ENCODE results near the gene ATF4. TPM values are rescaled to one million over a fixed set of nuclear protein-coding genes. Genes with fewer than 3 reads are reported as not detected.
"Not testable (repeated sequence)": the region's sequence is repeated elsewhere in the genome, so short reads cannot be mapped to it uniquely, and the experiment has no call there.

ATF4 gene
- total RNA-seq, 2 experiments from 2014 or later: 412 to 426 TPM

DNA sequence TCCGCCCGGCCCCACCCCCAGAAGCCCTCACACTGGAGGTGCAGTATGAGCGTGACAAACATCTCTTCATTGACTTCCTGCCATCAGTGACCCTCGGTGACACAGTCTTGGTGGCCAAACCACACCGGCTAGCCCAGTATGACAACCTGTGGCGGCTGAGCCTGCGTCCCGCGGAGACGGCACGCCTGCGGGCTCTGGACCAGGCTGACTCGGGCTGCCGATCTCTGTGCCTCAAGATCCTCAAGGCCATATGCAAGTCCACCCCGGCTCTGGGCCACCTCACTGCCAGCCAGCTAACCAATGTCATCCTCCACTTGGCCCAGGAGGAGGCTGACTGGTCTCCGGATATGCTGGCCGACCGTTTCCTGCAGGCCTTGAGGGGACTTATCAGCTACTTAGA lies 6.6 kb upstream of the ATF4 start:
- Mint-ChIP-seq H3K27me3 (ENCODE audit: low read depth) (no peaks in the 10 kb centered on the region), H3K4me1 (ENCODE audit: low read depth) (peaks cover 37% of the 10 kb centered on the region), H3K36me3 (ENCODE audit: low read depth) (peaks cover 70% of the 10 kb centered on the region), H3K27ac (no peak overlapping the region), H3K4me3 (no peak overlapping the region), H3K9me3 (ENCODE audit: insufficient read depth) (no peaks in the 10 kb centered on the region)
- ChIA-PET POLR2A (interaction anchor here (1.3 kb wide), 1 partner anchor 9 kb away, joined by 3 read pairs; no protein-coding TSS in a partner anchor), CTCF (interaction anchor here (1.0 to 6.0 kb wide), 8 partner anchors 11 to 195 kb away, joined by 4 to 81 read pairs (median 19); partner anchors contain the start of genes MIEF1 and RPS19BP1)
- DNase-seq (no peak), ATAC-seq (no peak)

GRCh38 chr22:39514373-39514973 lies 5.9 kb upstream of the ATF4 start:
- H3K9me3 Mint-ChIP-seq (ENCODE audit: insufficient read depth): no peaks in the 10 kb centered on the region
- peak overlapping the region; percentile 28 for H3K27ac Mint-ChIP-seq
- H3K4me3 Mint-ChIP-seq: no peak overlapping the region
- H3K27me3 Mint-ChIP-seq (ENCODE audit: low read depth): no peaks in the 10 kb centered on the region
- DNase-seq: peak; percentile 68
- peaks cover 65% of the 10 kb centered on the region for H3K36me3 Mint-ChIP-seq (ENCODE audit: low read depth)
- no peak for ATAC-seq
- H3K4me1 Mint-ChIP-seq (ENCODE audit: low read depth): peaks cover 40% of the 10 kb centered on the region
- CTCF ChIA-PET: interaction anchor here (0.6 to 6.0 kb wide), 13 partner anchors 9 to 519 kb away, joined by 3 to 81 read pairs (median 5); partner anchors contain the start of genes MIEF1, RPS19BP1 and TAB1
- POLR2A ChIA-PET: interaction anchor here (0.6 to 1.3 kb wide), 3 partner anchors 8 to 529 kb away, joined by 3 read pairs; no protein-coding TSS in a partner anchor

DNA sequence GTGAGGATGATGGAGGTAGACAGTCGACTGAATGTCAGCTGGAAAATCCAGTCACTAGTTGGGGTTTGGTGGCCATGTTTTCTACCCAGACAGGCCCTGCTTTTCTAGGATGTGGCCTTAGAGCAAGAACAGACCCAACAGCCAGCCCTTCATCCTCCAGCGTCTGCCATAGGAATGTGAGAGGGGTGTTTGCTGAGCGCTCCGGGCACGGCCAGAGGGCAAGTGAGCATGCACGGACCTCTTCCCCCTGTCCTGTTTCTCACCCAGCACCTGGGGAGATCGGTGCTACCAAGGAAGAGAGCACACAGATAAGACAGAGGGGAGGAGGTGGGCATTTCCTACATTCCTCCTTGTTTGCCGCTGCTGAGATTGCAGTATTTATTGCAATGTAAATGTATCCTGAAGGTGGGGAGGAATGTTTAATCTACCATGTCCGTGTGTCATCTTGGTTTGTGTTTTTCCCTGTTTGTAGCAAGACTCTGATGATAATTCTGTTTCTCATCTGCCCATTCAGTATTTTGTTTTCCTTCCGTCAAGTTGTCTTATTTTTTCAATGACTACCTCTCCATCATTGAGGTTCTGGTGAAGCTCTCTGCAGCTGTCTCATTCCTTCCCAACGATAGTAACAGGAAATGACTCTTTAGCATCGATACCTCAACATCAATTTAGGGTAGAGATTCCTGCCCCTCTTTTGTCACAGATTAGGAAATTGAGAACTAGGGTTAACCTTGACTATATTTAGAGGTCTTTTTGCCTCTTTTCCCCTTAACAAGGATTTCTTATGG lies 4.9 kb upstream of the ATF4 start:
- no peak overlapping the region for H3K4me3 Mint-ChIP-seq
- peaks cover 64% of the 10 kb centered on the region for H3K36me3 Mint-ChIP-seq (ENCODE audit: low read depth)

GRCh38 chr22:39517470-39517869 lies 2.9 kb upstream of the ATF4 start:
- ATAC-seq (no peak), DNase-seq (no peak)
- Mint-ChIP-seq H3K9me3 (ENCODE audit: insufficient read depth) (no peaks in the 10 kb centered on the region), H3K27ac (no peak overlapping the region), H3K27me3 (ENCODE audit: low read depth) (no peaks in the 10 kb centered on the region), H3K4me1 (ENCODE audit: low read depth) (peaks cover 49% of the 10 kb centered on the region), H3K4me3 (no peak overlapping the region), H3K36me3 (ENCODE audit: low read depth) (peaks cover 68% of the 10 kb centered on the region)
- ChIA-PET CTCF (interaction anchor here (1.0 to 6.0 kb wide), 8 partner anchors 10 to 830 kb away, joined by 3 to 81 read pairs (median 4); partner anchors contain the start of genes RPS19BP1 and TAB1), POLR2A (interaction anchor here (0.9 to 2.8 kb wide), 5 partner anchors 11 to 527 kb away, joined by 3 to 11 read pairs (median 4); partner anchors contain the start of genes MIEF1 and RPL3)

More for the DNA sequence above, 4.9 kb upstream of the ATF4 start:
- ChIA-PET CTCF (interaction anchor here (0.6 to 6.0 kb wide), 11 partner anchors 14 to 541 kb away, joined by 3 to 81 read pairs (median 4); partner anchors contain the start of genes MIEF1, RPS19BP1 and TAB1), POLR2A (interaction anchor here (0.6 to 0.9 kb wide), 4 partner anchors 13 to 258 kb away, joined by 3 to 4 read pairs (median 3); no protein-coding TSS in a partner anchor)
- Mint-ChIP-seq H3K27ac (peak overlapping the region; percentile 41), H3K9me3 (ENCODE audit: insufficient read depth) (no peaks in the 10 kb centered on the region), H3K27me3 (ENCODE audit: low read depth) (no peaks in the 10 kb centered on the region), H3K4me1 (ENCODE audit: low read depth) (peaks cover 39% of the 10 kb centered on the region)
- ATAC-seq: no peak
- no peak for DNase-seq

DNA sequence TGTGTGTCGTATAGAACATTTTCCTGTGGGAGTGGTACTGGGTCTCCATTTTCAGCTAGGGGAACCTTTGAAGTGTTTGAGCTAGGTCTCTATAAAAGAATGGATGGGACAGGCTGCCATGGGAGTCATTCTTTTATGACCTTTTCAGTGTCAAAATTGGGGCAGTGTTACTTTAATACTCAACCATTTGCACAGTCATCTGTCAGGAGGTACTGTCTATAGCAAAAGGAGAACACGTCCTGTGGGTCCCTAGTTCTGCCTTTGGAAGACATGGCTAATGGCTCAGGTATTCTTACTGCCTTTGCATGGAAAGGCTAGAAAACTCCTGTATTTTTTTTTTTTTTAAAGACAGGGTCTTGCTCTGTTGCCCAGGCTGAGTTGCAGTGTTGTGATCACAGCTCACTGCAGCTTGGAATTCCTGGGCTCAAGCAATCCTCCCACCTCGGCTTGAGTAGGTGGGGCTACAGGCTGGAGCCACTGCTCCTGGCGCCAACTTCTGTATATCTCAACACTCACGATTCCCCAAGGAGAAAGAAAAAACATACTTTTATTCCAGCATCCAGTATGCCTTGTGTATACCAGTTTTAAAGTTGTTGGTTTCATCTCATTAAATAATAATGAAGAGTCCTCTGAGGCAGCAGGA lies 2.1 kb upstream of the ATF4 start:
- CTCF ChIA-PET: interaction anchor here (1.3 to 6.0 kb wide), 6 partner anchors 11 to 830 kb away, joined by 3 to 81 read pairs (median 24); partner anchors contain the start of gene RPS19BP1
- Mint-ChIP-seq H3K27ac (peak overlapping the region; percentile 98), H3K4me1 (ENCODE audit: low read depth) (peaks cover 57% of the 10 kb centered on the region), H3K36me3 (ENCODE audit: low read depth) (peaks cover 70% of the 10 kb centered on the region), H3K4me3 (peak overlapping the region; percentile 90), H3K9me3 (ENCODE audit: insufficient read depth) (no peaks in the 10 kb centered on the region), H3K27me3 (ENCODE audit: low read depth) (no peaks in the 10 kb centered on the region)
- DNase-seq (no peak), ATAC-seq (no peak)
- POLR2A ChIA-PET: interaction anchor here (1.1 to 2.8 kb wide), 4 partner anchors 10 to 526 kb away, joined by 3 to 11 read pairs (median 6); partner anchors contain the start of genes MIEF1 and RPL3

- CTCF ChIA-PET: interaction anchor here (0.9 to 6.0 kb wide), 13 partner anchors 10 to 804 kb away, joined by 3 to 81 read pairs (median 4); partner anchors contain the start of genes RPL3, RPS19BP1 and TAB1
- Mint-ChIP-seq H3K27me3 (ENCODE audit: low read depth) (no peaks in the 10 kb centered on the region), H3K4me3 (peak overlapping the region; percentile 90), H3K4me1 (ENCODE audit: low read depth) (peaks cover 59% of the 10 kb centered on the region), H3K27ac (peak overlapping the region; percentile 98), H3K9me3 (ENCODE audit: insufficient read depth) (no peaks in the 10 kb centered on the region), H3K36me3 (ENCODE audit: low read depth) (peaks cover 68% of the 10 kb centered on the region)
- peak; percentile 44 for DNase-seq
- POLR2A ChIA-PET: interaction anchor here (0.8 to 4.0 kb wide), 25 partner anchors 7 to 968 kb away, joined by 3 to 75 read pairs (median 6); partner anchors contain the start of genes CBX7, MIEF1, RPL3 and RPS19BP1
- ATAC-seq: no peak
These were observed 1.2 kb upstream of the ATF4 start for GRCh38 chr22:39518996-39519680.

DNA sequence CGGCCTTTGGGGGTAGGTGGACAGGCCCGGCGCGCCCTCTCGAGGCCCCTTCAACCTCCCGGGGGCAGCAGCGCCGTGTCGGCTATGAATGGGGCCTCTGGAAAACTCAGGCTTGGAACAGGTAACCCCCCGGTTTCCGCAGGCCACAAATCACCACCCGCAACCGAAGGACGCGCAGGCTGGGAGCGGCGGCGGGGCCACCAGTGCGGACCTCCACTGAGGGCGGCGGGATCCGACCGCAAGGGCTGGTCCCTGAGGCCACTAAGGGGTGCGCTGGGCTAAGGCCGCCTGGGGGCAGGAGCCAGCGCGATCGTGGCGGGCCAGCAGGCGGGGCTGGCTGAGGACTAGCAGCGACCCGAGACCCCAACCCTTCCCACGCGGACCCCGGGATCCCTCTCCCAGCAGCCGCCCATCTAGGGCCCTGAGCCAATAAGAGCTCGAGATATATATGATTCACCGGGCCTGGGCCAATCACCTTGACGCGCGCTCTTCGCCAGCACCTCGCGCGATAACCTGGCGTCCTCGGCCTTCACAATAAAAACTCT lies 609 bp upstream of the ATF4 start:
- H3K9me3 Mint-ChIP-seq (ENCODE audit: insufficient read depth): no peaks in the 10 kb centered on the region
- H3K27ac Mint-ChIP-seq: peak overlapping the region; percentile 98
- ATAC-seq: peak; percentile 89
- H3K27me3 Mint-ChIP-seq (ENCODE audit: low read depth): no peaks in the 10 kb centered on the region
- H3K36me3 Mint-ChIP-seq (ENCODE audit: low read depth): peaks cover 69% of the 10 kb centered on the region
- peak overlapping the region; percentile 90 for H3K4me3 Mint-ChIP-seq
- CTCF ChIA-PET: interaction anchor here (0.6 to 1.7 kb wide), 16 partner anchors 9 to 804 kb away, joined by 3 to 33 read pairs (median 4); partner anchors contain the start of genes MIEF1, RPL3 and TAB1
- H3K4me1 Mint-ChIP-seq (ENCODE audit: low read depth): peaks cover 60% of the 10 kb centered on the region
- POLR2A ChIA-PET: interaction anchor here (0.5 to 4.0 kb wide), 35 partner anchors 8 to 969 kb away, joined by 3 to 75 read pairs (median 4); partner anchors contain the start of genes CBX7, MIEF1, RPL3 and RPS19BP1
- DNase-seq: peak; percentile 98

GRCh38 chr22:39521106-39521885 lies 934 bp downstream of the ATF4 start:
- ATAC-seq; DNase-seq; H3K27me3 Mint-ChIP-seq (ENCODE audit: low read depth); H3K9me3 Mint-ChIP-seq (ENCODE audit: insufficient read depth): not testable (repeated sequence)
- ChIA-PET POLR2A (interaction anchor here (0.9 to 4.0 kb wide), 9 partner anchors 9 to 401 kb away, joined by 3 to 75 read pairs (median 8); partner anchors contain the start of genes MIEF1, RPL3 and RPS19BP1), CTCF (interaction anchor here (0.7 to 1.7 kb wide), 3 partner anchors 8 to 417 kb away, joined by 3 to 33 read pairs (median 3); no protein-coding TSS in a partner anchor)
- Mint-ChIP-seq H3K4me3 (peak overlapping the region; percentile 90), H3K4me1 (ENCODE audit: low read depth) (peaks cover 62% of the 10 kb centered on the region), H3K36me3 (ENCODE audit: low read depth) (peaks cover 67% of the 10 kb centered on the region), H3K27ac (peak overlapping the region; percentile 98)

GRCh38 chr22:39522091-39522490 lies 1.7 kb downstream of the ATF4 start:
- ChIA-PET POLR2A (interaction anchor here (0.5 to 4.0 kb wide), 9 partner anchors 8 to 522 kb away, joined by 3 to 75 read pairs (median 6); partner anchors contain the start of genes MIEF1 and RPS19BP1), CTCF (interaction anchor here (1.1 to 2.3 kb wide), 5 partner anchors 9 to 29 kb away, joined by 3 to 7 read pairs (median 5); partner anchors contain the start of gene RPS19BP1)
- ATAC-seq; H3K9me3 Mint-ChIP-seq (ENCODE audit: insufficient read depth); DNase-seq; H3K27me3 Mint-ChIP-seq (ENCODE audit: low read depth): not testable (repeated sequence)
- peaks cover 65% of the 10 kb centered on the region for H3K36me3 Mint-ChIP-seq (ENCODE audit: low read depth)
- peak overlapping the region; percentile 98 for H3K27ac Mint-ChIP-seq
- H3K4me3 Mint-ChIP-seq: peak overlapping the region; percentile 90
- H3K4me1 Mint-ChIP-seq (ENCODE audit: low read depth): peaks cover 67% of the 10 kb centered on the region

Data from activated CD8-positive, alpha-beta T cell treated with anti-CD3 and anti-CD28 coated beads, Interleukin-2, amount 10 ng/mL, durations not matched to agents 7 days and 5 days (primary cell).